CD4-positive, alpha-beta T cell (primary cell): ENCODE measurements around the gene LRP8. TPM values are rescaled to one million over a fixed set of nuclear protein-coding genes. Genes with fewer than 3 reads are reported as not detected.

Source experiments
- ATAC-seq: fragments of 200-7000 bp; cut with Tn5 transposase; one replicate; pipeline ENCODE4 v1.10.0; 2022; ENCODE audit warnings: mild to moderate bottlenecking; ENCODE audit not compliant: poor library complexity
- CTCF ChIA-PET: fragments of 350-600 bp; sonication (Branson Sonifier 250); formaldehyde crosslinking; loops from one replicate; lab custom pipeline; 2021; ENCODE audit warnings: antibody characterized with exemption, inconsistent platforms; lab: Charles Lee
- POLR2A ChIA-PET: fragments of 350-600 bp; sonication (Branson Sonifier 250); formaldehyde crosslinking; loops from one replicate; lab custom pipeline; 2021; ENCODE audit warnings: antibody characterized with exemption, inconsistent platforms; lab: Charles Lee
- DNase-seq, 14 experiments: peaks; one replicate each; pipeline ENCODE4 v3.0.0-alpha.2; 2013 to 2020; ENCODE audit warnings: mixed read lengths in 2 of 14
- H3K27ac ChIP-seq, 2 donors: one replicate each; pipeline versions ENCODE4 v1.5.1 to v1.7.0; 2013; ENCODE audit warnings: low read length in 2 of 2, low read depth in 1 of 2, mild to moderate bottlenecking in 1 of 2
- H3K27me3 ChIP-seq, 2 experiments: 1 replicate in 1 of 2; 2 replicates in 1 of 2; pipeline versions ENCODE4 v1.6.1 to v1.7.0; 2013; ENCODE audit warnings: low read length in 2 of 2, control low read depth in 1 of 2, mild to moderate bottlenecking in 1 of 2, moderate library complexity in 1 of 2; ENCODE audit not compliant: insufficient read depth in 2 of 2, control insufficient read depth in 1 of 2
- H3K36me3 ChIP-seq: one replicate; pipeline ENCODE4 v1.6.1; 2013; ENCODE audit warnings: low read length, control low read depth; ENCODE audit not compliant: insufficient read depth
- H3K4me1 ChIP-seq: one replicate; pipeline ENCODE4 v1.6.1; 2013; ENCODE audit warnings: low read length, control low read depth; ENCODE audit not compliant: insufficient read depth
- H3K4me3 ChIP-seq: one replicate; pipeline ENCODE4 v1.5.1; 2013; ENCODE audit warnings: mild to moderate bottlenecking, low read length, moderate library complexity
- H3K9me3 ChIP-seq, 2 experiments: 1 replicate in 1 of 2; 2 replicates in 1 of 2; pipeline versions ENCODE4 v1.6.1 to v1.7.0; 2013; ENCODE audit warnings: low read length in 2 of 2, mild to moderate bottlenecking in 2 of 2, control low read depth in 1 of 2, moderate library complexity in 1 of 2; ENCODE audit not compliant: control insufficient read depth in 1 of 2, insufficient read depth in 1 of 2
- H3K27ac Mint-ChIP-seq: one replicate; pipeline ENCODE4 v1.8.0; 2020; ENCODE audit warnings: mixed read lengths
- H3K27me3 Mint-ChIP-seq: one replicate; pipeline ENCODE4 v1.8.0; 2021; ENCODE audit warnings: mixed read lengths
- H3K36me3 Mint-ChIP-seq: one replicate; pipeline ENCODE4 v1.8.0; 2021; ENCODE audit warnings: low read depth, mixed read lengths
- H3K4me1 Mint-ChIP-seq: one replicate; pipeline ENCODE4 v1.8.0; 2021; ENCODE audit warnings: low read depth, mixed read lengths
- H3K4me3 Mint-ChIP-seq: one replicate; pipeline ENCODE4 v1.8.0; 2020; ENCODE audit warnings: mild to moderate bottlenecking, mixed read lengths
- H3K9me3 Mint-ChIP-seq: one replicate; pipeline ENCODE4 v1.8.0; 2020; ENCODE audit warnings: mixed read lengths
- CTCF ChIP-seq: fragments of 200-600 bp; IDR thresholded peaks from one replicate; pipeline ENCODE4 v1.8.0; 2022; ENCODE audit warnings: antibody characterized with exemption, mild to moderate bottlenecking
- intact Hi-C, 2 experiments: fragments of 100-400 bp; cut with DNase I in 1 of 2; cut with micrococcal nuclease in 1 of 2; formaldehyde crosslinking; loops; one replicate each; pipeline versions ENCODE4 v1.15.1 to v1.9.0; 2023 to 2025; cut with DNase I, micrococcal nuclease
- total RNA-seq, 174 experiments: library from RNA in 2 of 174; stranded (reverse) in 2 of 174; gene quantifications; one replicate each; pipeline ENCODE4 v1.2.3 and lab custom pipeline; 2021 to 2026

The LRP8 gene
- total RNA-seq, 2 experiments from 2014 or later = 8.1 to 11.5 TPM

DNA sequence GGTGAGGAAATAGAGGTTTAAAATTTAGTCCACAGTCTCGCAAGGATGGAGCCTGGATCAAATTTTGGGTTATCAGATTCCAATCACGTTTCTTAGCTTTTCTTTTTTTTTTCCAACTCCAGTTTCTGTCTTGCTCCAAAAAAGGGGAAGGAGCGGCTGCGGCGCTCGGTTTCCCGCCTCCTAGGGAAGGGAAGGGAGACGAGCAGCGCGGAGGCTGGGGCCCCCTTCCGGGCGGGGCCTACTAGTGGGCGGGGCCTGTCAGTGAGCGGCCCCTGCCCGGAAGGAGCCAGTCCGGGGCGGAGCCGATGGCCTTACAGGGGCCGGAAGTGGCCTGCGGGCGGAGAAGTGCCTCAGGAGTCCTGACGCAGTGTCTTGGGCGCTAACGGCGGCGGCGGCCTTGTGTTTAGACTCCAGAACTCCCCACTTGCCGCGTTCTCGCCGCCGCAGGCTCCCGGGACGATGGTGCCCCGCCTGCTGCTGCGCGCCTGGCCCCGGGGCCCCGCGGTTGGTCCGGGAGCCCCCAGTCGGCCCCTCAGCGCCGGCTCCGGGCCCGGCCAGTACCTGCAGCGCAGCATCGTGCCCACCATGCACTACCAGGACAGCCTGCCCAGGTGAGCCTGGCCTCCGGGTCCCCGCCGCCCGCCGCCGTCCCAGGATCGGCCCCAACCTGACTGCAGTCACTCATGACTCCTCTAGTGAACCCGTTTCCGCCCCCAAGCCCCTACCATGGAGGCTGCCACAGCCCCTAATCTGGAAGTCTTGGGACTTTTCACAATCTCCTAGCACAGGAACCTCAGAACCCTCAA lies 131.2 kb downstream of the LRP8 start, which contains the start of gene CPT2:
Gene CPT2, plus strand, starts transcription at position 340 of the 806 bp plus-strand sequence. Its CDS starts 120 bp downstream, at position 460.
- H3K4me1 ChIP-seq = peaks cover 25% of the 10 kb centered on the region
- H3K27ac ChIP-seq = peak within 1 kb of the TSS; percentile 93 to 97
- Mint-ChIP-seq H3K36me3 (peaks cover 33% of the 10 kb centered on the region), H3K27ac (peak within 1 kb of the TSS; percentile 93), H3K4me3 (peak within 1 kb of the TSS; percentile 93), H3K4me1 (peaks cover 29% of the 10 kb centered on the region), H3K27me3 (no peaks in the 10 kb centered on the region), H3K9me3 (no peaks in the 10 kb centered on the region)
- ATAC-seq (peak; percentile 92), DNase-seq (peak; percentile 75 to 96 (median 89))
- H3K9me3 ChIP-seq = no peaks in the 10 kb centered on the region
- no peak for TF ChIP-seq CTCF
- ChIA-PET CTCF (no interaction called here), POLR2A (interaction anchor here (0.9 to 2.6 kb wide), 5 partner anchors 10 to 42 kb away, joined by 3 to 13 read pairs (median 5); partner anchors contain the start of genes CZIB and MAGOH)
- intact Hi-C loops = loop anchor here (1.0 to 10.0 kb wide), 6 partner anchors 23 to 1142 kb away; partner anchors contain the start of genes BTF3L4 (in 1 of the 2), CZIB (in 1 of the 2), MAGOH (in 1 of the 2) and TXNDC12 (in 1 of the 2)
- peak within 1 kb of the TSS; percentile 92 for H3K4me3 ChIP-seq
- H3K36me3 ChIP-seq = peaks cover 11% of the 10 kb centered on the region
- no peaks in the 10 kb centered on the region for H3K27me3 ChIP-seq

DNA sequence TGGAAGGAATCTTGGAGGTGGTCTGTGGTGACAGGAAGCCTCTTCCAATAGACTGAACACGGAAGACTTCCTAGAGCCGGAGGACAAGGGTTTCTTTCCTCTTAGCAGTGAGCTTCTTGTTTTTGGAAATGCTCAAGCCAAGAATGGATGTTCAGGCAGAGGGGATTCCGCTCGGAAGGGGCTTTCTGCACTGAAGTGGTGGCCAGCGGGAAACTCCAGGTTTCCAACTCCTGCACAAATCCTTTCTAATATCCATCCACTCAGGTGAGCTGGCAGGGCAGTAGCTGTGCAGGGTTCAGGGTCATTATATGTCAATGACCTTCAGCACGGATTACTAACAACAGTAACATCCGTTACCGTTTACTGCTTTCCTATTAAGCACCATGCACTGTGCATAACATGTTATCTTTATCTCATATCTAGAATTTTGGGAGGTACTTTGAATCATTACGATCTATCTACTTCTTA lies 131.8 kb downstream of the LRP8 start:
- Mint-ChIP-seq H3K4me3 (peak overlapping the region; percentile 90), H3K9me3 (no peaks in the 10 kb centered on the region), H3K27me3 (no peaks in the 10 kb centered on the region), H3K36me3 (peaks cover 27% of the 10 kb centered on the region), H3K27ac (peak overlapping the region; percentile 93), H3K4me1 (peaks cover 29% of the 10 kb centered on the region)
- H3K27ac ChIP-seq = peak overlapping the region; percentile 93 to 97
- peak in 1 of 14 experiments; percentile 12 for DNase-seq
- H3K4me3 ChIP-seq = peak overlapping the region; percentile 92
- intact Hi-C loops = loop anchor here (1.0 to 10.0 kb wide), 5 partner anchors 24 to 1141 kb away; partner anchors contain the start of genes BTF3L4 (in 1 of the 2), CZIB (in 1 of the 2), MAGOH (in 1 of the 2) and TXNDC12 (in 1 of the 2)
- no peaks in the 10 kb centered on the region for H3K9me3 ChIP-seq
- POLR2A ChIA-PET = interaction anchor here (0.9 to 2.6 kb wide), 5 partner anchors 10 to 42 kb away, joined by 3 to 13 read pairs (median 5); partner anchors contain the start of genes CZIB and MAGOH
- no peaks in the 10 kb centered on the region for H3K27me3 ChIP-seq
- ATAC-seq = peak; percentile 57
- peaks cover 25% of the 10 kb centered on the region for H3K4me1 ChIP-seq
- no peak for TF ChIP-seq CTCF
- H3K36me3 ChIP-seq = peaks cover 5% of the 10 kb centered on the region
- CTCF ChIA-PET = interaction anchor here (3.0 kb wide), 1 partner anchor 14 kb away, joined by 10 read pairs; no protein-coding TSS in a partner anchor
